HCT116 (cell line): ENCODE results near the gene COL2A1.

Experiments
- ELF1 ChIP-seq: IDR thresholded peaks from 2 replicates; pipeline ENCODE4 v1.6.1; 2012; ENCODE audit warnings: low read depth, borderline replicate concordance
- EZH2 ChIP-seq: fragments of 200-600 bp; sonication (generic); IDR thresholded peaks from 2 replicates; pipeline ENCODE4 v1.6.1; 2017; ENCODE audit warnings: antibody characterized with exemption, mixed run types
- EZH2phosphoT487 ChIP-seq: fragments of 200-600 bp; IDR thresholded peaks from 2 replicates; pipeline ENCODE4 v1.6.1; 2018; ENCODE audit warnings: antibody characterized with exemption, borderline replicate concordance
- FOSL1 ChIP-seq: IDR thresholded peaks from 2 replicates; pipeline ENCODE4 v1.6.1; 2012; ENCODE audit warnings: low read depth
- JUND ChIP-seq: IDR thresholded peaks from 2 replicates; pipeline ENCODE4 v1.6.1; 2012
- POLR2AphosphoS5 ChIP-seq: IDR thresholded peaks from 2 replicates; pipeline ENCODE4 v1.6.1; 2011; ENCODE audit warnings: mild to moderate bottlenecking, low read depth, low read length, moderate library complexity
- RAD21 ChIP-seq: IDR thresholded peaks from 2 replicates; pipeline ENCODE4 v1.6.1; 2012; ENCODE audit warnings: low read depth, mild to moderate bottlenecking
- SP1 ChIP-seq: IDR thresholded peaks from 2 replicates; pipeline ENCODE4 v1.6.1; 2012; ENCODE audit warnings: low read depth
- YY1 ChIP-seq: IDR thresholded peaks from 2 replicates; pipeline ENCODE4 v1.6.1; 2011; ENCODE audit warnings: low read length, low read depth, moderate library complexity, mild to moderate bottlenecking; ENCODE audit not compliant: insufficient replicate concordance; ENCODE audit errors: extremely low read depth
- ZFX ChIP-seq: fragments of 450-650 bp; IDR thresholded peaks from 2 replicates; pipeline ENCODE4 v1.6.1; 2017
- ZNF274 ChIP-seq: fragments of 200-500 bp; sonication (Bioruptor generic); IDR thresholded peaks from 2 replicates; pipeline ENCODE4 v1.6.1; 2014; ENCODE audit warnings: mild to moderate bottlenecking, low read depth, low read length, inconsistent platforms
- TF ChIP-seq, protein P1 (sequence below), 3 experiments: fragments of 200-600 bp in 1 of 3; sonication (generic) in 1 of 3; IDR thresholded peaks in 2 of 3; conservative IDR thresholded peaks in 1 of 3; 2 replicates each; pipeline ENCODE4 v1.5.1; 2012 to 2017; ENCODE audit warnings: low read depth in 2 of 3, low read length in 2 of 3, antibody characterized with exemption in 1 of 3, borderline replicate concordance in 1 of 3, control low read depth in 1 of 3, mild to moderate bottlenecking in 1 of 3, mixed read lengths in 1 of 3, mixed run types in 1 of 3, moderate library complexity in 1 of 3; ENCODE audit not compliant: insufficient read depth in 1 of 3
- TF ChIP-seq, protein P2 (sequence below): IDR thresholded peaks from 2 replicates; pipeline ENCODE4 v1.6.1; 2012
- TF ChIP-seq, protein P3 (sequence below): IDR thresholded peaks from 2 replicates; pipeline ENCODE4 v1.6.1; 2011; ENCODE audit warnings: mild to moderate bottlenecking, low read length, moderate library complexity; ENCODE audit not compliant: insufficient replicate concordance; ENCODE audit errors: extremely low read depth

DNA sequence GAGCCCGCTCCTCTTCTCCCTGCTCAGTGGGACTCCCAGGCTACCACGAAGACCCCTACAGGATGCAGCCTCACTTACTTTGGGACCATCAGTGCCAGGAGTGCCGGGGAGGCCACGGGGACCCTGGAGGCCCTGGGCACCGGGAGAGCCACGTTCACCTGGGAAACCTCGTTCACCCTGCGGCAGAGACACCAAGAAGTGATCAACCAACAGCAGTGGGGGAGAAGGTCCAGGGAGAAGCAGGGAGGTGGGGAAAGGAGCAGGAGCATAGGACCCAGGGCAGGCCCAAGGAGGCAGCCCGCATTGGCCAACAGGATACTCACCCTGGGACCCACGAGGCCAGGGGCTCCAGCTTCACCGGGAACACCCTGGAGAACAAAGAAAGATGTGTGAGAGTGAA is 21.5 kb downstream of the COL2A1 start:
- TF ChIP-seq YY1 (no peak), JUND (no peak), SP1 (no peak), POLR2AphosphoS5 (no peak), EZH2phosphoT487 (no peak), ZNF274 (no peak), EZH2 (no peak), ELF1 (no peak), RAD21 (no peak), ZFX (no peak), FOSL1 (no peak)
- TF ChIP-seq, protein P1, sequence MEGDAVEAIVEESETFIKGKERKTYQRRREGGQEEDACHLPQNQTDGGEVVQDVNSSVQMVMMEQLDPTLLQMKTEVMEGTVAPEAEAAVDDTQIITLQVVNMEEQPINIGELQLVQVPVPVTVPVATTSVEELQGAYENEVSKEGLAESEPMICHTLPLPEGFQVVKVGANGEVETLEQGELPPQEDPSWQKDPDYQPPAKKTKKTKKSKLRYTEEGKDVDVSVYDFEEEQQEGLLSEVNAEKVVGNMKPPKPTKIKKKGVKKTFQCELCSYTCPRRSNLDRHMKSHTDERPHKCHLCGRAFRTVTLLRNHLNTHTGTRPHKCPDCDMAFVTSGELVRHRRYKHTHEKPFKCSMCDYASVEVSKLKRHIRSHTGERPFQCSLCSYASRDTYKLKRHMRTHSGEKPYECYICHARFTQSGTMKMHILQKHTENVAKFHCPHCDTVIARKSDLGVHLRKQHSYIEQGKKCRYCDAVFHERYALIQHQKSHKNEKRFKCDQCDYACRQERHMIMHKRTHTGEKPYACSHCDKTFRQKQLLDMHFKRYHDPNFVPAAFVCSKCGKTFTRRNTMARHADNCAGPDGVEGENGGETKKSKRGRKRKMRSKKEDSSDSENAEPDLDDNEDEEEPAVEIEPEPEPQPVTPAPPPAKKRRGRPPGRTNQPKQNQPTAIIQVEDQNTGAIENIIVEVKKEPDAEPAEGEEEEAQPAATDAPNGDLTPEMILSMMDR (IDR thresholded peaks at IDR 0.05 in 2 of 3, conservative IDR thresholded peaks at IDR 0.05 in 1 of 3; ENCODE audit: borderline replicate concordance in 1 of 3, insufficient read depth in 1 of 3, low read depth in 2 of 3, low read length in 2 of 3): no peak
- TF ChIP-seq, protein P2, sequence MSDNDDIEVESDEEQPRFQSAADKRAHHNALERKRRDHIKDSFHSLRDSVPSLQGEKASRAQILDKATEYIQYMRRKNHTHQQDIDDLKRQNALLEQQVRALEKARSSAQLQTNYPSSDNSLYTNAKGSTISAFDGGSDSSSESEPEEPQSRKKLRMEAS: no peak
- TF ChIP-seq, protein P3, sequence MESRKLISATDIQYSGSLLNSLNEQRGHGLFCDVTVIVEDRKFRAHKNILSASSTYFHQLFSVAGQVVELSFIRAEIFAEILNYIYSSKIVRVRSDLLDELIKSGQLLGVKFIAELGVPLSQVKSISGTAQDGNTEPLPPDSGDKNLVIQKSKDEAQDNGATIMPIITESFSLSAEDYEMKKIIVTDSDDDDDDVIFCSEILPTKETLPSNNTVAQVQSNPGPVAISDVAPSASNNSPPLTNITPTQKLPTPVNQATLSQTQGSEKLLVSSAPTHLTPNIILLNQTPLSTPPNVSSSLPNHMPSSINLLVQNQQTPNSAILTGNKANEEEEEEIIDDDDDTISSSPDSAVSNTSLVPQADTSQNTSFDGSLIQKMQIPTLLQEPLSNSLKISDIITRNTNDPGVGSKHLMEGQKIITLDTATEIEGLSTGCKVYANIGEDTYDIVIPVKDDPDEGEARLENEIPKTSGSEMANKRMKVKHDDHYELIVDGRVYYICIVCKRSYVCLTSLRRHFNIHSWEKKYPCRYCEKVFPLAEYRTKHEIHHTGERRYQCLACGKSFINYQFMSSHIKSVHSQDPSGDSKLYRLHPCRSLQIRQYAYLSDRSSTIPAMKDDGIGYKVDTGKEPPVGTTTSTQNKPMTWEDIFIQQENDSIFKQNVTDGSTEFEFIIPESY: no peak
